IPS DF 6.9 (cell line): ENCODE results near the gene CDC25C.
A peak's percentile ranks its signal among the peaks of the same experiment; 100 is the strongest.

Experiments
- DNase-seq: peaks from one replicate; pipeline ENCODE4 v3.0.0-alpha.2; 2013; ENCODE audit warnings: low read depth, low spot score
- H3K27ac ChIP-seq: one replicate; pipeline ENCODE4 v1.5.1; 2013; ENCODE audit warnings: low read length, control low read depth
- H3K27me3 ChIP-seq: 2 replicates; pipeline ENCODE4 v1.6.1; 2013; ENCODE audit warnings: mild to moderate bottlenecking, low read length; ENCODE audit not compliant: control insufficient read depth, insufficient read depth
- H3K36me3 ChIP-seq: 2 replicates; pipeline ENCODE4 v1.6.1; 2013; ENCODE audit warnings: low read length; ENCODE audit not compliant: control insufficient read depth, insufficient read depth
- H3K4me1 ChIP-seq: 2 replicates; pipeline ENCODE4 v1.6.1; 2013; ENCODE audit warnings: low read length; ENCODE audit not compliant: control insufficient read depth, insufficient read depth
- H3K4me3 ChIP-seq: 2 replicates; pipeline ENCODE4 v1.5.1; 2013; ENCODE audit warnings: mild to moderate bottlenecking, low read length
- H3K9me3 ChIP-seq: 2 replicates; pipeline ENCODE4 v1.6.1; 2013; ENCODE audit warnings: low read length, inconsistent platforms; ENCODE audit not compliant: control insufficient read depth, insufficient read depth
- WGBS: extraction: QIAGEN DNeasy Blood & Tissue Kit; methylation state at CpG from one replicate; pipeline ENCODE4 v1.1.7; 2013; ENCODE audit warnings: mixed read lengths, missing lambda C conversion rate; ENCODE audit not compliant: insufficient read length, insufficient coverage; 5-methylcytosine and 5-hydroxymethylcytosine counted together

CDC25C gene

GRCh38 chr5:138331449-138332368, at the start of gene CDC25C:
CDC25C (minus strand) TSS chr5:138331804; CDS start chr5:138331180, 624 bp downstream.
- no peaks in the 10 kb centered on the region for H3K9me3 ChIP-seq
- no CpG with 5 or more reads among the region's 55 CpGs for WGBS
- H3K27ac ChIP-seq, result no peak within 1 kb of the TSS
- peak within 1 kb of the TSS; percentile 87 for H3K4me3 ChIP-seq
- peak; percentile 95 for DNase-seq
- H3K36me3 ChIP-seq, result no peaks in the 10 kb centered on the region
- no peaks in the 10 kb centered on the region for H3K27me3 ChIP-seq
- no peaks in the 10 kb centered on the region for H3K4me1 ChIP-seq

- DNase-seq, result no peak
- WGBS, result no CpG with 5 or more reads among the region's 5 CpGs
- H3K36me3 ChIP-seq, result no peaks in the 10 kb centered on the region; the same call in 1 of the 2 replicates
Measured at GRCh38 chr5:138372653-138373052, 41.0 kb upstream of the CDC25C start.

DNA sequence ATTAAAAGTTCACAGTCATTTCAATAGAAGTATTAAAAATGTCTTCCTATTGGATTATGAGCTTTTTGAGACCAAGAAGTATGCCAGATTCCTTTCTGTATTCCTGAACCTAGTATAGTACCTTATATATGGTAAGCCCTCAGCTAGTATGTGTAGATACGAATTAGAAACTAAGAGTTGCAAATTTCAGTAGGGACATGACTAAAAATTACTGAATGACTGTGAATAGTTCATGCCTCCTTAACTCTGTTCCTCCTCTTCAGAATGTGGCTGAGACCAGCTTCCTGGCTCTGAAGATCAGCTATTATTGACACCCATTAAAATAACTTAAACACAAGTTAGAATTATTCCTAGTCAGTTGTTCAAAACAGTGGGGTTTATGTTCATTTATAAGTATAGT, 40.6 kb upstream of the CDC25C start:
- Histone ChIP-seq H3K36me3 (no peaks in the 10 kb centered on the region), H3K4me3 (no peak overlapping the region), H3K4me1 (no peaks in the 10 kb centered on the region), H3K9me3 (no peaks in the 10 kb centered on the region), H3K27me3 (no peaks in the 10 kb centered on the region), H3K27ac (no peak overlapping the region)
- WGBS, result no CpG with 5 or more reads among the region's 1 CpG
- no peak for DNase-seq

More at GRCh38 chr5:138372653-138373052, 41.0 kb upstream of the CDC25C start:
- Histone ChIP-seq H3K27ac (no peak overlapping the region), H3K27me3 (no peaks in the 10 kb centered on the region), H3K4me3 (no peak overlapping the region), H3K9me3 (no peaks in the 10 kb centered on the region), H3K4me1 (no peaks in the 10 kb centered on the region)

- H3K36me3 ChIP-seq, result no peaks in the 10 kb centered on the region
- no peaks in the 10 kb centered on the region for H3K4me1 ChIP-seq
- no peaks in the 10 kb centered on the region for H3K9me3 ChIP-seq
- H3K4me3 ChIP-seq, result no peak overlapping the region
- DNase-seq, result no peak
- no CpG with 5 or more reads among the region's 2 CpGs for WGBS
- H3K27ac ChIP-seq, result no peak overlapping the region
- no peaks in the 10 kb centered on the region for H3K27me3 ChIP-seq
Measured at GRCh38 chr5:138371454-138371853, 39.9 kb upstream of the CDC25C start.

DNA sequence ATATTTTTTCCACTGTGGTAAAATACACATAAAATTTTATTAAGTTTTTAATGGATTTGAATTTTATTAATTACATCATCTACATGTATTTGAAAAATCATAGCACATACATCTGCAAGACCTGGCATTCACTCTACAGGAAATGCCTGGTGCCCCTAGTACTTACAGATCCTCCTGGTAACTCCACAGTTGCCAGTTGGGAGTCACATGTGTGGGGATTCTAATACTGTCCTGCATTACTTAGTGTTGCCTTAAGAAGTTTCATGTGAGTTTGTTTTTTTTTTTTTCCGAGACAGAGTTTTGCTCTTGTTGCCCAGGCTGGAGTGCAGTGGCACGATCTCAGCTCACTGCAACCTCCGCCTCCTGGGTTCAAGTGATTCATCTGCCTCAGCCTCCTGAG, 38.9 kb upstream of the CDC25C start:
- H3K27ac ChIP-seq, result no peak overlapping the region
- no peaks in the 10 kb centered on the region for H3K36me3 ChIP-seq
- no peak overlapping the region for H3K4me3 ChIP-seq
- H3K27me3 ChIP-seq, result no peaks in the 10 kb centered on the region
- DNase-seq, result no peak
- no peaks in the 10 kb centered on the region for H3K9me3 ChIP-seq
- WGBS, result no CpG with 5 or more reads among the region's 3 CpGs
- no peaks in the 10 kb centered on the region for H3K4me1 ChIP-seq

- no peak overlapping the region for H3K27ac ChIP-seq
- H3K4me3 ChIP-seq, result no peak overlapping the region
- H3K9me3 ChIP-seq, result no peaks in the 10 kb centered on the region
- no CpG with 5 or more reads among the region's 2 CpGs for WGBS
- H3K4me1 ChIP-seq, result no peaks in the 10 kb centered on the region
- H3K36me3 ChIP-seq, result no peaks in the 10 kb centered on the region
- no peaks in the 10 kb centered on the region for H3K27me3 ChIP-seq
- no peak for DNase-seq
Measured at GRCh38 chr5:138369706-138370105, 38.1 kb upstream of the CDC25C start.

- Histone ChIP-seq H3K9me3 (no peaks in the 10 kb centered on the region), H3K36me3 (no peaks in the 10 kb centered on the region), H3K4me3 (no peak overlapping the region), H3K27me3 (no peaks in the 10 kb centered on the region), H3K27ac (no peak overlapping the region), H3K4me1 (no peaks in the 10 kb centered on the region)
- no peak for DNase-seq
- 100% methylated on average over 2 of the region's 5 CpGs for WGBS
Measured at GRCh38 chr5:138369261-138369660, 37.7 kb upstream of the CDC25C start.

- Histone ChIP-seq H3K4me1 (no peaks in the 10 kb centered on the region), H3K27me3 (no peaks in the 10 kb centered on the region), H3K4me3 (no peak overlapping the region), H3K27ac (no peak overlapping the region), H3K36me3 (no peaks in the 10 kb centered on the region), H3K9me3 (no peaks in the 10 kb centered on the region)
- no CpG with 5 or more reads among the region's 4 CpGs for WGBS
- DNase-seq, result no peak
Measured at GRCh38 chr5:138366632-138367382, 35.2 kb upstream of the CDC25C start.

- no peak overlapping the region for H3K4me3 ChIP-seq
- no CpG with 5 or more reads among the region's 1 CpG for WGBS
- DNase-seq, result no peak
- no peaks in the 10 kb centered on the region for H3K27me3 ChIP-seq
- H3K36me3 ChIP-seq, result no peaks in the 10 kb centered on the region
- H3K4me1 ChIP-seq, result no peaks in the 10 kb centered on the region
- H3K27ac ChIP-seq, result no peak overlapping the region
- no peaks in the 10 kb centered on the region for H3K9me3 ChIP-seq
Measured at GRCh38 chr5:138364576-138364975, 33.0 kb upstream of the CDC25C start.

GRCh38 chr5:138360941-138361452, 29.4 kb upstream of the CDC25C start:
- Histone ChIP-seq H3K27me3 (no peaks in the 10 kb centered on the region), H3K9me3 (no peaks in the 10 kb centered on the region), H3K4me1 (no peaks in the 10 kb centered on the region), H3K4me3 (no peak overlapping the region), H3K27ac (no peak overlapping the region), H3K36me3 (no peaks in the 10 kb centered on the region)
- no CpG with 5 or more reads among the region's 1 CpG for WGBS
- DNase-seq, result no peak
